Measurements from ENCODE around the gene PRPF40B. TPM values are rescaled to one million over a fixed set of nuclear protein-coding genes. Genes with fewer than 3 reads are reported as not detected.
"Not testable (repeated sequence)": the region's sequence is repeated elsewhere in the genome, so short reads cannot be mapped to it uniquely, and the experiment has no call there.

PRPF40B gene
- total and polyA plus RNA-seq, 12 donors: 13.4 to 37.5 (median 21.6) TPM

DNA sequence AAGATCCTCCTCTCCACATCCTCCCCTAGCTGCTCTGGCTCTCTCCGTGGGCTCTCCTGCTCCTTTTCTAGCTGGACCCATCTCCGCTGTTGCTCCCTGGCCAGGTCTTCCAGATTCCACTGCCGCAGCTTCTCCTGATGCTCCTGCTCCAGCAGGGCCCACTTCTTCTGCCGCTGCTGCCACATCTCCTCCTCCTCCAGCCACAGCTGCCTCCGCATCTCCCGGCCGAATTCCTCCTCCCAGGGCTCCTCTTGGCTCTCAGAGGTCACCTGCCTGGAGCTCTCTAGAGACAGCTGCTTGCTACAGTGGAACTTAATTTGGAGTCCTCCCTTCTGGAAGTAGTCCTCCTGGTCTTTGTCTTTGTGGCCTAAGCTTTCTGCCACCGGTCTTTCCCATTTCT, 23.4 kb upstream of the PRPF40B start:
- WGBS, 2 donors: 95% methylated on average over 8 of the region's 8 CpGs

GRCh38 chr12:49603721-49604120, 19.6 kb upstream of the PRPF40B start:
- H3K4me1 ChIP-seq: peaks cover 0 to 11% (median 0%) of the 10 kb centered on the region in 9 donors
- no peak overlapping the region for H3K27ac ChIP-seq
- intact Hi-C loops (cut with DNase I): no loop called here
- WGBS, 2 donors: 83 to 88% methylated on average over 1 of the region's 1 CpG
- no peak overlapping the region for H3K4me3 ChIP-seq
- H3K27me3 ChIP-seq: no peaks in the 10 kb centered on the region
- no peak for TF ChIP-seq CTCF (IDR thresholded peaks at IDR 0.05)
- H3K36me3 ChIP-seq: peaks cover 0 to 6% (median 0%) of the 10 kb centered on the region in 9 donors
- DNase-seq (no peak), ATAC-seq (no peak)
- no peaks in the 10 kb centered on the region for H3K9me3 ChIP-seq

More for the DNA sequence above, 23.4 kb upstream of the PRPF40B start:
- Histone ChIP-seq H3K36me3 (peaks cover 0 to 6% (median 0%) of the 10 kb centered on the region in 9 donors), H3K4me3 (no peak overlapping the region), H3K27ac (no peak overlapping the region), H3K27me3 (no peaks in the 10 kb centered on the region), H3K4me1 (peaks cover 0 to 2% (median 0%) of the 10 kb centered on the region in 9 donors), H3K9me3 (no peaks in the 10 kb centered on the region)
- intact Hi-C loops (cut with DNase I): no loop called here
- TF ChIP-seq CTCF (IDR thresholded peaks at IDR 0.05): no peak
- DNase-seq (no peak), ATAC-seq (no peak)

DNA sequence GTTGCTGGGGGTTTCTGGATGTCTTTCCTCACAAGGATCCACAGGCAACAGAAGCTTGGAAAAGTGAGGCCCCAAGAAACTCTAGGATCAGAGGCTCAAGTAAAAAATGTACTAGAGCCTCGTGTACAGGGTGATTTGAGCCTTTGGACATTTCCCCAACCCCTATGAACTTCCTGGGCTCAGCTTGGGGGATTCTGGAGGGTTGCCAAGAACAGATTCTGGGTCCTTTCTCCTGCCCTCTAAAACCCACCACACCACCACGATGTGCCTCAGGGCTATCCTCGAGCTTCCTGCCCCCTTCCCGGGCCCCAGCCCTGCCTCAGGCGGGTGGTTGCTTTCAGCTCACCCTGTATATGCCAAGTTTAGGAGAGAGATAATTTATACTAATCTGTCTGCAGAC, 18.5 kb upstream of the PRPF40B start:
- WGBS, 2 donors: 44 to 58% methylated on average over 5 of the region's 5 CpGs
- H3K4me3 ChIP-seq: no peak overlapping the region
- peaks cover 0 to 6% (median 0%) of the 10 kb centered on the region in 9 donors for H3K36me3 ChIP-seq
- H3K27ac ChIP-seq: no peak overlapping the region
- TF ChIP-seq CTCF (IDR thresholded peaks at IDR 0.05): no peak
- DNase-seq: no peak
- intact Hi-C loops (cut with DNase I): no loop called here
- H3K27me3 ChIP-seq: no peaks in the 10 kb centered on the region
- peaks cover 0 to 11% (median 0%) of the 10 kb centered on the region in 9 donors for H3K4me1 ChIP-seq
- ATAC-seq: no peak
- no peaks in the 10 kb centered on the region for H3K9me3 ChIP-seq

DNA sequence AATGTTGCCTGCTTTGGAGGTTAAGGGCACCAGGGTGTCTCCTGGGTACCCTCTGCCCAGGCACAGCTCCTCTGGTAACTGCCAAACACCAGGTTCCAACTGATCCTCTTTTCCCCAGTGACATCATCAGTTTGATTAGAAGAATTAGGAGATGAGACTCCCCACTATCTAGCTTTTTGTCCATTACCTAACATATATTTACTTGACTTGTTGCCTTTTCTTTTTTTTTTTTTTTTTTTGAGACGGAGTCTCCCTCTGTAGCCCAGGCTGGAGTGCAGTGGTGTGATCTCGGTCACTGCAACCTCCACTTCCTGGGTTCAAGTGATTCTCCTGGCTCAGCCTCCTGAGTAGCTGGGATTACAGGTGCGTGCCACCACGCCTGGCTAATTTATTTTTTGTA, 17.8 kb upstream of the PRPF40B start, which contains the start of gene FAM186B:
Gene FAM186B, minus strand, starts transcription at position 101 of the 400 bp plus-strand sequence. CDS start 162 bp downstream, outside the sequence.
- H3K27ac ChIP-seq; ATAC-seq; H3K9me3 ChIP-seq; H3K27me3 ChIP-seq; H3K36me3 ChIP-seq; DNase-seq; intact Hi-C loops (cut with DNase I); H3K4me3 ChIP-seq: not testable (repeated sequence)
- 96 to 99% methylated on average over 4 of the region's 4 CpGs for WGBS, 2 donors
- peaks cover 0 to 11% (median 0%) of the 10 kb centered on the region in 9 donors for H3K4me1 ChIP-seq

DNA sequence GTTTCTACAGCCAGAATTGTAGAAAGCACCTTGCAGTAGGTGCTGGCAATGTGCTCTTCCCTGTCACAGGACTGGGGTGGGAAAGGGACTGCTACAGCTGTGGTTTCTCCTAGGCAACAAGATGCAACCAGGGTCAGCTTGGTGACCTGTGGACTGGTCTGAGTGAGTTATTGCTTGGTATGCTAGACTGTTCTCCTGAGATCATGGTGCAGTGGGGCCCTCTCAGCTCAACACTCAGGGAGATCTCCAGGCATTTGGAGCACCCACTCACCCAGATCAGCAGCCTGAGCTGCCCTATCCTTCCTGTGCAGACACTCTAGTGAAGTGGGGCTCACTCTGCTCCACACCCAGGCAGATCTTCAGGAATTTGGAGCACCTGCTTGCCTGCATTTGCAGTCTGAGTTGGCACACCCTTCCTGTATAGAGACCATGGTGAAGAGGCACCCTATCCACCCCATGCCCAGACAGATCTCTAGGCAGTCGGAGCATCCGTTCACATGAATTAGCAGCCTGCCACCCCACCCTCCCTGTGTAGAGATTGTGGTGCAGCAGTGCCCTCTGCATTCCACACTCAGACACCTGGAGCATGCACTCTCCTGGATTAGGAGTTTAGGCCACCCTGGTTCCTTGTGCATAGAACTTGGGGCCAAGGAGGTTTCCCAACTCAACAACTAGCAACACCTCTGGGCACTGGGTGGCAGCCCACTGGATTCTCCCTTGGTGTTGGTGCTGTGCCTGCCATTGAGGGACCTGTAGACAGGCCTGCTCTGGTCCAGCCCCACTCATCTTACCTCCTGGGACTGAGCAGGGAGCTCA, 14.1 kb upstream of the PRPF40B start:
- ATAC-seq: peak in 2 of 8 donors; percentile 15 to 34
- Histone ChIP-seq H3K27ac (no peak overlapping the region), H3K4me1 (peaks cover 0 to 11% (median 0%) of the 10 kb centered on the region in 9 donors)

More for the DNA sequence above, 14.1 kb upstream of the PRPF40B start:
- TF ChIP-seq CTCF (IDR thresholded peaks at IDR 0.05): no peak
- H3K27me3 ChIP-seq: no peaks in the 10 kb centered on the region
- peaks cover 0 to 13% (median 3%) of the 10 kb centered on the region in 11 donors for H3K9me3 ChIP-seq
- DNase-seq: no peak
- no peaks in the 10 kb centered on the region for H3K36me3 ChIP-seq
- WGBS, 2 donors: 94 to 95% methylated on average over 2 of the region's 2 CpGs
- no peak overlapping the region for H3K4me3 ChIP-seq
- intact Hi-C loops (cut with DNase I): no loop called here
